IMR-90 (cell line): Measurements from ENCODE around the gene ARL10.

Experiments
- BHLHE40 ChIP-seq: fragments of 150-350 bp; IDR thresholded peaks from 2 replicates; pipeline ENCODE4 v1.6.1; 2016; ENCODE audit warnings: mild to moderate bottlenecking, low read depth, low read length
- CEBPB ChIP-seq: IDR thresholded peaks from 2 replicates; pipeline ENCODE4 v1.6.1; 2012; ENCODE audit warnings: low read depth, low read length, improper control_type of control experiment
- CTCF ChIP-seq: conservative IDR thresholded peaks from 2 replicates; pipeline ENCODE4 v1.5.1; 2012; ENCODE audit warnings: mild to moderate bottlenecking, low read depth, low read length, improper control_type of control experiment
- ELK1 ChIP-seq: fragments of 150-350 bp; IDR thresholded peaks from 2 replicates; pipeline ENCODE4 v1.6.1; 2016; ENCODE audit warnings: low read depth, mild to moderate bottlenecking, low read length, moderate library complexity, borderline replicate concordance
- FOS ChIP-seq: fragments of 150-350 bp; IDR thresholded peaks from 2 replicates; pipeline ENCODE4 v1.6.1; 2016; ENCODE audit warnings: low read depth, low read length
- MAFK ChIP-seq: IDR thresholded peaks from 2 replicates; pipeline ENCODE4 v1.6.1; 2012; ENCODE audit warnings: low read depth, low read length, improper control_type of control experiment
- MXI1 ChIP-seq: IDR thresholded peaks from 2 replicates; pipeline ENCODE4 v1.6.1; 2012; ENCODE audit warnings: low read depth, mild to moderate bottlenecking, low read length, moderate library complexity, borderline replicate concordance
- POLR2A ChIP-seq: IDR thresholded peaks from 2 replicates; pipeline ENCODE4 v1.6.1; 2012; ENCODE audit warnings: mild to moderate bottlenecking, low read depth, low read length
- RAD21 ChIP-seq: IDR thresholded peaks from 2 replicates; pipeline ENCODE4 v1.6.1; 2012; ENCODE audit warnings: low read length, improper control_type of control experiment
- RCOR1 ChIP-seq: IDR thresholded peaks from 2 replicates; pipeline ENCODE4 v1.6.1; 2012; ENCODE audit warnings: mild to moderate bottlenecking, low read length, improper control_type of control experiment; ENCODE audit not compliant: insufficient replicate concordance
- RFX5 ChIP-seq: IDR thresholded peaks from 2 replicates; pipeline ENCODE4 v1.8.0; 2012; ENCODE audit warnings: low read depth, mild to moderate bottlenecking, low read length, moderate library complexity
- SMC3 ChIP-seq: fragments of 150-350 bp; IDR thresholded peaks from 2 replicates; pipeline ENCODE4 v1.6.1; 2016; ENCODE audit warnings: low read depth, mild to moderate bottlenecking, antibody characterized with exemption, low read length, moderate library complexity
- USF2 ChIP-seq: fragments of 150-350 bp; IDR thresholded peaks from 2 replicates; pipeline ENCODE4 v1.6.1; 2017; ENCODE audit warnings: mild to moderate bottlenecking, antibody characterized with exemption, low read length, low read depth

GRCh38 chr5:176420086-176420485, 54.8 kb downstream of the ARL10 start:
- no peak for TF ChIP-seq CTCF
- TF ChIP-seq POLR2A, result no peak
- no peak for TF ChIP-seq FOS
- no peak for TF ChIP-seq RFX5
- no peak for TF ChIP-seq ELK1
- TF ChIP-seq SMC3, result no peak
- TF ChIP-seq CEBPB, result no peak
- no peak for TF ChIP-seq BHLHE40
- TF ChIP-seq RAD21, result no peak
- TF ChIP-seq MXI1, result no peak
- no peak for TF ChIP-seq RCOR1
- no peak for TF ChIP-seq USF2
- TF ChIP-seq MAFK, result no peak
